ENCODE measurements around the gene FPGT. TPM values are rescaled to one million over a fixed set of nuclear protein-coding genes. Genes with fewer than 3 reads are reported as not detected.
A peak's percentile ranks its signal among the peaks of the same experiment; 100 is the strongest.

The FPGT gene
- total and polyA plus RNA-seq, 2 of the 13 experiments (the other 11 are each of a cell fraction or from before 2014, with no cell fraction given), result 4.3 to 9.8 TPM

DNA sequence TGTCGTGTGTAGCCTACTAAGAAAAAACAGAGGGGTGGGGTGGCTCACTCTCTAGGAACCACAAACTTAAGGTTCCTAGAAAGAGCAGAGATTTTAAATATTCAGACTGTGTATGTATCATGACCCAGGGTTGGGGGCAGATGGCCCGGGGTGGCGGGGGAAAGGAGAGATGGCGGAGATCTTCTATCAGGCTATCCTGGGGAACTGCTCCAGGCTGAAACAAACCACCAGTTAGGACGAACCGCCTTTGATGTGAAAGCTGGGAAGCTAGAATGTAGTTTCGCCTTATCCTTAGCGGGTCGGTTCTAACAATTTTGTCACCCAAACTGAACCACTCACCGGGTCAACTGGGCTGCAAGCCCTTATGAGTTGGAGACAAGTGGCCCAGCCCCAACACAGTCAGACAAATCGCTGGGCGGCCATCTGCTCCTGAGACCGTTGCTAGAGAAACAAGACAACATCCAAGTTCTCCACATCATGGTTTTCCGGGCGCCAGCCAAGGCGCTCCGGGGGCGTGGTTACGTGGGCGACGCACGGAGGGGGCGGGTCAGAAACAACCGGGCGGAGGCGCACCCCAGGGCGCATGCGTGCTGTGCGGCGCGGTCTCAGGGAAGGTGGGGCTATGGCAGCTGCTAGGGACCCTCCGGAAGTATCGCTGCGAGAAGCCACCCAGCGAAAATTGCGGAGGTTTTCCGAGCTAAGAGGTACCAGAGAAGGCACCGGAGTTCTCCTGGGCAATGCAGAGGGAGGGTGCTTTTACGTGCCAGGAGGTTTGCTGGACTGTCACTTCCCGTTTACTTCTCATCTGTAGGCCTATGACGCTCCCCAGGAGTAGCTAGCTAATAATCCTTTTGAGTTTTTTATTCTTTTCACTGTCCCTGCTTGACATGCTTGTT is at the start of gene FPGT, which contains the start of gene LRRIQ3 (continued):
- TF ChIP-seq, protein P1, sequence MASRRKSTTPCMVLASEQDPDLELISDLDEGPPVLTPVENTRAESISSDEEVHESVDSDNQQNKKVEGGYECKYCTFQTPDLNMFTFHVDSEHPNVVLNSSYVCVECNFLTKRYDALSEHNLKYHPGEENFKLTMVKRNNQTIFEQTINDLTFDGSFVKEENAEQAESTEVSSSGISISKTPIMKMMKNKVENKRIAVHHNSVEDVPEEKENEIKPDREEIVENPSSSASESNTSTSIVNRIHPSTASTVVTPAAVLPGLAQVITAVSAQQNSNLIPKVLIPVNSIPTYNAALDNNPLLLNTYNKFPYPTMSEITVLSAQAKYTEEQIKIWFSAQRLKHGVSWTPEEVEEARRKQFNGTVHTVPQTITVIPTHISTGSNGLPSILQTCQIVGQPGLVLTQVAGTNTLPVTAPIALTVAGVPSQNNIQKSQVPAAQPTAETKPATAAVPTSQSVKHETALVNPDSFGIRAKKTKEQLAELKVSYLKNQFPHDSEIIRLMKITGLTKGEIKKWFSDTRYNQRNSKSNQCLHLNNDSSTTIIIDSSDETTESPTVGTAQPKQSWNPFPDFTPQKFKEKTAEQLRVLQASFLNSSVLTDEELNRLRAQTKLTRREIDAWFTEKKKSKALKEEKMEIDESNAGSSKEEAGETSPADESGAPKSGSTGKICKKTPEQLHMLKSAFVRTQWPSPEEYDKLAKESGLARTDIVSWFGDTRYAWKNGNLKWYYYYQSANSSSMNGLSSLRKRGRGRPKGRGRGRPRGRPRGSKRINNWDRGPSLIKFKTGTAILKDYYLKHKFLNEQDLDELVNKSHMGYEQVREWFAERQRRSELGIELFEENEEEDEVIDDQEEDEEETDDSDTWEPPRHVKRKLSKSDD (CRISPR knock-in tag; IDR thresholded peaks at IDR 0.05; ENCODE audit: low read depth), result no peak
- TF ChIP-seq ZBTB21 (CRISPR knock-in tag; IDR thresholded peaks at IDR 0.05) (no peak), ZNF121 (CRISPR knock-in tag; IDR thresholded peaks at IDR 0.05) (no peak), NKX3-1 (CRISPR knock-in tag; IDR thresholded peaks at IDR 0.05) (no peak), ZMAT3 (CRISPR knock-in tag; conservative IDR thresholded peaks at IDR 0.05) (no peak), SCMH1 (CRISPR knock-in tag; IDR thresholded peaks at IDR 0.05; ENCODE audit: borderline replicate concordance) (no peak), RCOR2 (CRISPR knock-in tag; IDR thresholded peaks at IDR 0.05) (no peak), NCOR1 (IDR thresholded peaks at IDR 0.05; ENCODE audit: borderline replicate concordance, low read length) (no peak), ZNF589 (CRISPR knock-in tag; conservative IDR thresholded peaks at IDR 0.05) (no peak), EZH2 (conservative IDR thresholded peaks at IDR 0.05; ENCODE audit: low read depth, low read length) (no peak), KDM5B (CRISPR knock-in tag; IDR thresholded peaks at IDR 0.05; ENCODE audit: borderline replicate concordance) (peak; percentile 39; the same call in 1 of the 2 replicates), RARA (CRISPR knock-in tag; IDR thresholded peaks at IDR 0.05) (no peak), NCOA5 (CRISPR knock-in tag; IDR thresholded peaks at IDR 0.05) (no peak), NFKB2 (CRISPR knock-in tag; IDR thresholded peaks at IDR 0.05; ENCODE audit: borderline replicate concordance) (peak; percentile 77; the same call in 1 of the 2 replicates), JDP2 (CRISPR knock-in tag; IDR thresholded peaks at IDR 0.05; ENCODE audit: borderline replicate concordance) (no peak), TBL1XR1 (IDR thresholded peaks at IDR 0.05; ENCODE audit: borderline replicate concordance, low read length, partially characterized antibody) (no peak)
- TF ChIP-seq, protein P2, sequence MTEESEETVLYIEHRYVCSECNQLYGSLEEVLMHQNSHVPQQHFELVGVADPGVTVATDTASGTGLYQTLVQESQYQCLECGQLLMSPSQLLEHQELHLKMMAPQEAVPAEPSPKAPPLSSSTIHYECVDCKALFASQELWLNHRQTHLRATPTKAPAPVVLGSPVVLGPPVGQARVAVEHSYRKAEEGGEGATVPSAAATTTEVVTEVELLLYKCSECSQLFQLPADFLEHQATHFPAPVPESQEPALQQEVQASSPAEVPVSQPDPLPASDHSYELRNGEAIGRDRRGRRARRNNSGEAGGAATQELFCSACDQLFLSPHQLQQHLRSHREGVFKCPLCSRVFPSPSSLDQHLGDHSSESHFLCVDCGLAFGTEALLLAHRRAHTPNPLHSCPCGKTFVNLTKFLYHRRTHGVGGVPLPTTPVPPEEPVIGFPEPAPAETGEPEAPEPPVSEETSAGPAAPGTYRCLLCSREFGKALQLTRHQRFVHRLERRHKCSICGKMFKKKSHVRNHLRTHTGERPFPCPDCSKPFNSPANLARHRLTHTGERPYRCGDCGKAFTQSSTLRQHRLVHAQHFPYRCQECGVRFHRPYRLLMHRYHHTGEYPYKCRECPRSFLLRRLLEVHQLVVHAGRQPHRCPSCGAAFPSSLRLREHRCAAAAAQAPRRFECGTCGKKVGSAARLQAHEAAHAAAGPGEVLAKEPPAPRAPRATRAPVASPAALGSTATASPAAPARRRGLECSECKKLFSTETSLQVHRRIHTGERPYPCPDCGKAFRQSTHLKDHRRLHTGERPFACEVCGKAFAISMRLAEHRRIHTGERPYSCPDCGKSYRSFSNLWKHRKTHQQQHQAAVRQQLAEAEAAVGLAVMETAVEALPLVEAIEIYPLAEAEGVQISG (CRISPR knock-in tag; IDR thresholded peaks at IDR 0.05), result peak; percentile 49; the same call in 1 of the 2 replicates
- TF ChIP-seq, protein P3, sequence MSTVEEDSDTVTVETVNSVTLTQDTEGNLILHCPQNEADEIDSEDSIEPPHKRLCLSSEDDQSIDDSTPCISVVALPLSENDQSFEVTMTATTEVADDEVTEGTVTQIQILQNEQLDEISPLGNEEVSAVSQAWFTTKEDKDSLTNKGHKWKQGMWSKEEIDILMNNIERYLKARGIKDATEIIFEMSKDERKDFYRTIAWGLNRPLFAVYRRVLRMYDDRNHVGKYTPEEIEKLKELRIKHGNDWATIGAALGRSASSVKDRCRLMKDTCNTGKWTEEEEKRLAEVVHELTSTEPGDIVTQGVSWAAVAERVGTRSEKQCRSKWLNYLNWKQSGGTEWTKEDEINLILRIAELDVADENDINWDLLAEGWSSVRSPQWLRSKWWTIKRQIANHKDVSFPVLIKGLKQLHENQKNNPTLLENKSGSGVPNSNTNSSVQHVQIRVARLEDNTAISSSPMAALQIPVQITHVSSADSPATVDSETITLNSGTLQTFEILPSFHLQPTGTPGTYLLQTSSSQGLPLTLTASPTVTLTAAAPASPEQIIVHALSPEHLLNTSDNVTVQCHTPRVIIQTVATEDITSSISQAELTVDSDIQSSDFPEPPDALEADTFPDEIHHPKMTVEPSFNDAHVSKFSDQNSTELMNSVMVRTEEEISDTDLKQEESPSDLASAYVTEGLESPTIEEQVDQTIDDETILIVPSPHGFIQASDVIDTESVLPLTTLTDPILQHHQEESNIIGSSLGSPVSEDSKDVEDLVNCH (CRISPR knock-in tag; IDR thresholded peaks at IDR 0.05), result no peak
- TF ChIP-seq, protein P4, sequence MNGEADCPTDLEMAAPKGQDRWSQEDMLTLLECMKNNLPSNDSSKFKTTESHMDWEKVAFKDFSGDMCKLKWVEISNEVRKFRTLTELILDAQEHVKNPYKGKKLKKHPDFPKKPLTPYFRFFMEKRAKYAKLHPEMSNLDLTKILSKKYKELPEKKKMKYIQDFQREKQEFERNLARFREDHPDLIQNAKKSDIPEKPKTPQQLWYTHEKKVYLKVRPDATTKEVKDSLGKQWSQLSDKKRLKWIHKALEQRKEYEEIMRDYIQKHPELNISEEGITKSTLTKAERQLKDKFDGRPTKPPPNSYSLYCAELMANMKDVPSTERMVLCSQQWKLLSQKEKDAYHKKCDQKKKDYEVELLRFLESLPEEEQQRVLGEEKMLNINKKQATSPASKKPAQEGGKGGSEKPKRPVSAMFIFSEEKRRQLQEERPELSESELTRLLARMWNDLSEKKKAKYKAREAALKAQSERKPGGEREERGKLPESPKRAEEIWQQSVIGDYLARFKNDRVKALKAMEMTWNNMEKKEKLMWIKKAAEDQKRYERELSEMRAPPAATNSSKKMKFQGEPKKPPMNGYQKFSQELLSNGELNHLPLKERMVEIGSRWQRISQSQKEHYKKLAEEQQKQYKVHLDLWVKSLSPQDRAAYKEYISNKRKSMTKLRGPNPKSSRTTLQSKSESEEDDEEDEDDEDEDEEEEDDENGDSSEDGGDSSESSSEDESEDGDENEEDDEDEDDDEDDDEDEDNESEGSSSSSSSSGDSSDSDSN (CRISPR knock-in tag; IDR thresholded peaks at IDR 0.05), result peak; percentile 49
